Uterus (tissue), 4 donors: ENCODE results near the gene NXN. TPM values are rescaled to one million over a fixed set of nuclear protein-coding genes. Genes with fewer than 3 reads are reported as not detected.

Experiments
- DNase-seq, 2 donors: peaks; one replicate each; pipeline ENCODE4 v3.0.0-alpha.2; 2019 to 2020
- H3K27ac ChIP-seq, 2 donors: fragments of 200-600 bp; sonication (generic); 1 replicate in 1 of 2; 2 replicates in 1 of 2; pipeline ENCODE4 v1.5.1; 2016 to 2018
- H3K27me3 ChIP-seq, 2 donors: fragments of 200-600 bp; sonication (generic); one replicate each; pipeline ENCODE4 v1.5.1; 2018 to 2019; ENCODE audit warnings: control low read depth in 1 of 2
- H3K36me3 ChIP-seq, 2 donors: fragments of 200-600 bp; sonication (generic); one replicate each; pipeline ENCODE4 v1.5.1; 2019; ENCODE audit warnings: control low read depth in 1 of 2
- H3K4me1 ChIP-seq, 2 donors: fragments of 200-600 bp; sonication (generic); one replicate each; pipeline ENCODE4 v1.5.1; 2018 to 2019; ENCODE audit warnings: control low read depth in 1 of 2
- H3K4me3 ChIP-seq, 2 donors: fragments of 200-600 bp; sonication (generic); 1 replicate in 1 of 2; 2 replicates in 1 of 2; pipeline ENCODE4 v1.5.1; 2018 to 2019; ENCODE audit warnings: mild to moderate bottlenecking in 1 of 2
- H3K9me3 ChIP-seq, 2 donors: fragments of 200-600 bp; sonication (generic); one replicate each; pipeline ENCODE4 v1.5.1; 2019; ENCODE audit warnings: control low read depth in 1 of 2
- POLR2A ChIP-seq, 2 donors: fragments of 450-650 bp; IDR thresholded peaks; one replicate each; pipeline ENCODE4 v1.6.1; 2016; ENCODE audit warnings: antibody characterized with exemption in 2 of 2, mild to moderate bottlenecking in 1 of 2, moderate library complexity in 1 of 2
- intact Hi-C: fragments of 100-400 bp; cut with DNase I; formaldehyde crosslinking; loops from one replicate; pipeline ENCODE4 v1.15.1; 2023; ENCODE audit warnings: low total_unique reads
- total RNA-seq, 4 donors: library from RNA; depleted of rRNA in 3 of 4; stranded (reverse); fragments of >200 nt in 3 of 4; gene quantifications; one replicate each; pipeline versions ENCODE4 v1.1.0 to v1.2.4, GENCODE V29; 2014 to 2023
- TF ChIP-seq, protein P1 (sequence below), 4 experiments: fragments of 200-600 bp in 2 of 4; fragments of 450-650 bp in 2 of 4; sonication (generic) in 2 of 4; IDR thresholded peaks; one replicate each; pipeline ENCODE4 v1.5.1; 2016 to 2019; ENCODE audit warnings: antibody characterized with exemption in 4 of 4, mild to moderate bottlenecking in 2 of 4, moderate library complexity in 1 of 4
- donor health status: DM: yes; HTN: yes; CAD: no.

Gene NXN
- total RNA-seq, 4 donors from 2014 or later = 6.5 to 99.0 (median 49.9) TPM

GRCh38 chr17:1010586-1010985, 31.0 kb upstream of the NXN start:
- DNase-seq = no peak
- no peak overlapping the region for H3K4me3 ChIP-seq
- intact Hi-C loops = no loop called here
- no peaks in the 10 kb centered on the region for H3K4me1 ChIP-seq
- no peaks in the 10 kb centered on the region for H3K27me3 ChIP-seq
- TF ChIP-seq, protein P1, sequence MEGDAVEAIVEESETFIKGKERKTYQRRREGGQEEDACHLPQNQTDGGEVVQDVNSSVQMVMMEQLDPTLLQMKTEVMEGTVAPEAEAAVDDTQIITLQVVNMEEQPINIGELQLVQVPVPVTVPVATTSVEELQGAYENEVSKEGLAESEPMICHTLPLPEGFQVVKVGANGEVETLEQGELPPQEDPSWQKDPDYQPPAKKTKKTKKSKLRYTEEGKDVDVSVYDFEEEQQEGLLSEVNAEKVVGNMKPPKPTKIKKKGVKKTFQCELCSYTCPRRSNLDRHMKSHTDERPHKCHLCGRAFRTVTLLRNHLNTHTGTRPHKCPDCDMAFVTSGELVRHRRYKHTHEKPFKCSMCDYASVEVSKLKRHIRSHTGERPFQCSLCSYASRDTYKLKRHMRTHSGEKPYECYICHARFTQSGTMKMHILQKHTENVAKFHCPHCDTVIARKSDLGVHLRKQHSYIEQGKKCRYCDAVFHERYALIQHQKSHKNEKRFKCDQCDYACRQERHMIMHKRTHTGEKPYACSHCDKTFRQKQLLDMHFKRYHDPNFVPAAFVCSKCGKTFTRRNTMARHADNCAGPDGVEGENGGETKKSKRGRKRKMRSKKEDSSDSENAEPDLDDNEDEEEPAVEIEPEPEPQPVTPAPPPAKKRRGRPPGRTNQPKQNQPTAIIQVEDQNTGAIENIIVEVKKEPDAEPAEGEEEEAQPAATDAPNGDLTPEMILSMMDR (IDR thresholded peaks at IDR 0.05) = no peak
- no peak for TF ChIP-seq POLR2A (IDR thresholded peaks at IDR 0.05)
- H3K36me3 ChIP-seq = no peaks in the 10 kb centered on the region
- H3K27ac ChIP-seq = no peak overlapping the region
- no peaks in the 10 kb centered on the region for H3K9me3 ChIP-seq

GRCh38 chr17:1010086-1010450, 30.5 kb upstream of the NXN start:
- no peak overlapping the region for H3K27ac ChIP-seq
- H3K27me3 ChIP-seq = no peaks in the 10 kb centered on the region
- no peak for DNase-seq
- no peaks in the 10 kb centered on the region for H3K36me3 ChIP-seq
- no peaks in the 10 kb centered on the region for H3K9me3 ChIP-seq
- H3K4me3 ChIP-seq = no peak overlapping the region
- TF ChIP-seq, protein P1 (IDR thresholded peaks at IDR 0.05) = no peak
- TF ChIP-seq POLR2A (IDR thresholded peaks at IDR 0.05) = no peak
- intact Hi-C loops = no loop called here
- H3K4me1 ChIP-seq = peaks cover 0 to 2% of the 10 kb centered on the region in 2 donors

- TF ChIP-seq POLR2A (IDR thresholded peaks at IDR 0.05) = no peak
- TF ChIP-seq, protein P1 (IDR thresholded peaks at IDR 0.05) = no peak
- Histone ChIP-seq H3K9me3 (no peaks in the 10 kb centered on the region), H3K27ac (peak overlapping the region in 1 of 2 donors; percentile 71), H3K4me1 (peaks cover 0 to 6% of the 10 kb centered on the region in 2 donors), H3K27me3 (no peaks in the 10 kb centered on the region), H3K36me3 (no peaks in the 10 kb centered on the region), H3K4me3 (no peak overlapping the region)
- DNase-seq = no peak
- intact Hi-C loops = no loop called here
Measured at GRCh38 chr17:1009229-1010085, 29.9 kb upstream of the NXN start.

GRCh38 chr17:1008008-1008761, 28.6 kb upstream of the NXN start:
- peaks cover 0 to 9% of the 10 kb centered on the region in 2 donors for H3K4me1 ChIP-seq
- H3K27me3 ChIP-seq = no peaks in the 10 kb centered on the region
- no peak overlapping the region for H3K4me3 ChIP-seq
- H3K27ac ChIP-seq = peak overlapping the region; percentile 60 to 71
- intact Hi-C loops = no loop called here
- no peaks in the 10 kb centered on the region for H3K36me3 ChIP-seq
- DNase-seq = peak in 1 of 2 donors; percentile 40
- H3K9me3 ChIP-seq = no peaks in the 10 kb centered on the region
- TF ChIP-seq, protein P1 (IDR thresholded peaks at IDR 0.05) = no peak
- TF ChIP-seq POLR2A (IDR thresholded peaks at IDR 0.05) = no peak
